Measurements from ENCODE around the gene DEFB114. TPM values are rescaled to one million over a fixed set of nuclear protein-coding genes. Genes with fewer than 3 reads are reported as not detected.

The DEFB114 gene
- polyA plus RNA-seq, 3 donors = not detected

GRCh38 chr6:49951926-49952325 is 12.0 kb downstream of the DEFB114 start:
- intact Hi-C loops (cut with micrococcal nuclease) = no loop called here
- no peaks in the 10 kb centered on the region for H3K4me1 ChIP-seq (ENCODE audit: control insufficient read depth in 1 of 2, insufficient read depth in 2 of 2, low read length in 2 of 2)
- H3K27me3 Mint-ChIP-seq (ENCODE audit: low read depth in 3 of 3) = no peaks in the 10 kb centered on the region
- no peak overlapping the region for H3K4me3 Mint-ChIP-seq
- no peak overlapping the region for H3K4me2 ChIP-seq (replicated peaks; ENCODE audit: extremely low read depth, low read length, poor library complexity, severe bottlenecking)
- H3K9me3 Mint-ChIP-seq = peaks cover 0 to 5% (median 2%) of the 10 kb centered on the region in 7 donors
- WGBS (ENCODE audit: insufficient coverage) = no CpG with 5 or more reads among the region's 2 CpGs
- TF ChIP-seq CTCF (IDR thresholded peaks at IDR 0.05) = no peak
- H3K4me3 ChIP-seq (replicated peaks in 1 of 3; ENCODE audit: low read depth in 2 of 3, low read length in 3 of 3) = no peak overlapping the region
- H3K4me1 Mint-ChIP-seq = no peaks in the 10 kb centered on the region
- no peaks in the 10 kb centered on the region for H3K36me3 ChIP-seq (replicated peaks in 1 of 2; ENCODE audit: control insufficient read depth in 1 of 2, insufficient read depth in 2 of 2, low read length in 2 of 2)
- H3K36me3 Mint-ChIP-seq = no peaks in the 10 kb centered on the region
- H2AFZ ChIP-seq (ENCODE audit: insufficient read depth, low read depth, low read length, poor library complexity, severe bottlenecking) = no peak overlapping the region
- no peaks in the 10 kb centered on the region for H3K27me3 ChIP-seq (ENCODE audit: control insufficient read depth in 2 of 2, insufficient read depth in 2 of 2, low read length in 2 of 2)
- no peak for DNase-seq
- no peak overlapping the region for H3K27ac Mint-ChIP-seq
- no peaks in the 10 kb centered on the region for H4K20me1 ChIP-seq (ENCODE audit: insufficient read depth, low read length)
- H3K9ac ChIP-seq (ENCODE audit: insufficient read depth, low read length, poor library complexity, severe bottlenecking) = no peak overlapping the region
- H3K79me2 ChIP-seq (ENCODE audit: insufficient read depth, low read length) = no peaks in the 10 kb centered on the region
- no peak overlapping the region for H3K27ac ChIP-seq (ENCODE audit: low read depth in 1 of 2, low read length in 2 of 2)
- no peaks in the 10 kb centered on the region for H3K9me3 ChIP-seq (replicated peaks in 1 of 2; ENCODE audit: control insufficient read depth in 1 of 2, insufficient read depth in 1 of 2, low read length in 2 of 2)

GRCh38 chr6:49950415-49950751 is 13.6 kb downstream of the DEFB114 start:
- H3K9me3 Mint-ChIP-seq = peaks cover 0 to 4% (median 1%) of the 10 kb centered on the region in 7 donors
- no peak overlapping the region for H3K4me3 ChIP-seq (replicated peaks in 1 of 3; ENCODE audit: low read depth in 2 of 3, low read length in 3 of 3)
- no peak overlapping the region for H3K9ac ChIP-seq (ENCODE audit: insufficient read depth, low read length, poor library complexity, severe bottlenecking)
- no peaks in the 10 kb centered on the region for H3K79me2 ChIP-seq (ENCODE audit: insufficient read depth, low read length)
- no peaks in the 10 kb centered on the region for H3K36me3 ChIP-seq (replicated peaks in 1 of 2; ENCODE audit: control insufficient read depth in 1 of 2, insufficient read depth in 2 of 2, low read length in 2 of 2)
- no peak for TF ChIP-seq CTCF (IDR thresholded peaks at IDR 0.05)
- no peaks in the 10 kb centered on the region for H3K36me3 Mint-ChIP-seq
- H2AFZ ChIP-seq (ENCODE audit: insufficient read depth, low read depth, low read length, poor library complexity, severe bottlenecking) = no peak overlapping the region
- H3K4me1 Mint-ChIP-seq = no peaks in the 10 kb centered on the region
- intact Hi-C loops (cut with micrococcal nuclease) = no loop called here
- no peak overlapping the region for H3K27ac Mint-ChIP-seq
- no CpG with 5 or more reads among the region's 2 CpGs for WGBS (ENCODE audit: insufficient coverage)
- no peak for DNase-seq
- no peaks in the 10 kb centered on the region for H3K9me3 ChIP-seq (replicated peaks in 1 of 2; ENCODE audit: control insufficient read depth in 1 of 2, insufficient read depth in 1 of 2, low read length in 2 of 2)
- no peak overlapping the region for H3K27ac ChIP-seq (ENCODE audit: low read depth in 1 of 2, low read length in 2 of 2)
- H3K4me2 ChIP-seq (replicated peaks; ENCODE audit: extremely low read depth, low read length, poor library complexity, severe bottlenecking) = no peak overlapping the region
- no peaks in the 10 kb centered on the region for H4K20me1 ChIP-seq (ENCODE audit: insufficient read depth, low read length)
- no peaks in the 10 kb centered on the region for H3K4me1 ChIP-seq (ENCODE audit: control insufficient read depth in 1 of 2, insufficient read depth in 2 of 2, low read length in 2 of 2)
- H3K27me3 ChIP-seq (ENCODE audit: control insufficient read depth in 2 of 2, insufficient read depth in 2 of 2, low read length in 2 of 2) = no peaks in the 10 kb centered on the region
- no peak overlapping the region for H3K4me3 Mint-ChIP-seq
- peaks cover 0 to 2% (median 0%) of the 10 kb centered on the region in 3 donors for H3K27me3 Mint-ChIP-seq (ENCODE audit: low read depth in 3 of 3)
